SK-N-MC (cell line): ENCODE measurements around the gene C12orf43.

Source experiments
- DNase-seq: peaks from one replicate; pipeline ENCODE4 v3.0.0-alpha.2; 2011; ENCODE audit warnings: low read depth, low spot score
- H3K27ac ChIP-seq: fragments of 200-600 bp; sonication (generic); 2 replicates; pipeline ENCODE4 v1.5.1; 2016; ENCODE audit warnings: mixed run types
- H3K36me3 ChIP-seq: fragments of 200-600 bp; sonication (generic); 2 replicates; pipeline ENCODE4 v1.6.1; 2017; ENCODE audit warnings: antibody characterized with exemption, low read length, mixed read lengths; ENCODE audit not compliant: insufficient read depth
- H3K4me3 ChIP-seq: fragments of 200-600 bp; sonication (generic); 2 replicates; pipeline ENCODE4 v1.5.1; 2016
- H3K9ac ChIP-seq: fragments of 200-600 bp; sonication (generic); 2 replicates; pipeline ENCODE4 v1.8.0; 2017; ENCODE audit warnings: mixed run types, mixed read lengths; ENCODE audit not compliant: insufficient read length
- H3K9me3 ChIP-seq: fragments of 200-600 bp; sonication (generic); 2 replicates; pipeline ENCODE4 v1.6.1; 2017; ENCODE audit warnings: low read depth, mild to moderate bottlenecking, antibody characterized with exemption, low read length, moderate library complexity, mixed read lengths
- EZH2 ChIP-seq: fragments of 200-600 bp; sonication (generic); IDR thresholded peaks from one replicate; pipeline ENCODE4 v1.6.1; 2017; ENCODE audit warnings: antibody characterized with exemption
- FOXP2 ChIP-seq: optimal IDR thresholded peaks from 2 replicates; pipeline ENCODE3; 2011; ENCODE audit warnings: mild to moderate bottlenecking, moderate library complexity; ENCODE audit not compliant: insufficient read depth; ENCODE audit errors: extremely low read length, control extremely low read depth
- POLR2AphosphoS5 ChIP-seq: IDR thresholded peaks from 2 replicates; pipeline ENCODE4 v1.6.1; 2012; ENCODE audit warnings: mild to moderate bottlenecking, low read depth, low read length, borderline replicate concordance

C12orf43 gene

GRCh38 chr12:120999191-121000120 is 16.8 kb downstream of the C12orf43 start:
- Histone ChIP-seq H3K9ac (no peak overlapping the region), H3K4me3 (no peak overlapping the region), H3K36me3 (peaks cover 14% of the 10 kb centered on the region; the same call in 1 of the 2 replicates), H3K9me3 (no peaks in the 10 kb centered on the region), H3K27ac (no peak overlapping the region)
- TF ChIP-seq EZH2, result no peak
- no peak; the same call in 1 of the 2 replicates for TF ChIP-seq POLR2AphosphoS5
- TF ChIP-seq FOXP2, result no peak
- DNase-seq, result no peak

DNA sequence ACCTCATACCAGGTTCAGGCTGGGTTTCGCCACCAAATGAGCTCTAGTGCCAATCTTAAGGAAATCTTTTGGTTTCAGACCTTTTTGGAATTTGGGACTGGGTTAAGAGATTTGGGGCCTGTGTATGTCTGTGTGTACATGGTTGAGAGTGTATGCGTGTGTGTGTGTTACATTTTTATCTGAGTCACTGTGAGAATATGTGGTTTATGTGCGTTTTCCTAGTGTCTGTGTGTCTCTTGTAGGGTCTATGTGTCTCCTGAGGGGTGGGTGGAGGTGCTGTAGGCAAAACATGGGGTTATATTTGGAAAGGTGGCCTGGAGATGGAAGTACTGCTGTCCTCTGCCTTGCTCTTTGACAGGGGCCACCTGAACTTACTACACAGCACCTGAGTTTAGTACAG is 17.9 kb downstream of the C12orf43 start:
- no peak for DNase-seq
- Histone ChIP-seq H3K27ac (no peak overlapping the region), H3K36me3 (peaks cover 4% of the 10 kb centered on the region; the same call in 1 of the 2 replicates), H3K4me3 (no peak overlapping the region), H3K9ac (no peak overlapping the region), H3K9me3 (no peaks in the 10 kb centered on the region)
- TF ChIP-seq POLR2AphosphoS5, result no peak
- TF ChIP-seq FOXP2, result no peak
- no peak for TF ChIP-seq EZH2

DNA sequence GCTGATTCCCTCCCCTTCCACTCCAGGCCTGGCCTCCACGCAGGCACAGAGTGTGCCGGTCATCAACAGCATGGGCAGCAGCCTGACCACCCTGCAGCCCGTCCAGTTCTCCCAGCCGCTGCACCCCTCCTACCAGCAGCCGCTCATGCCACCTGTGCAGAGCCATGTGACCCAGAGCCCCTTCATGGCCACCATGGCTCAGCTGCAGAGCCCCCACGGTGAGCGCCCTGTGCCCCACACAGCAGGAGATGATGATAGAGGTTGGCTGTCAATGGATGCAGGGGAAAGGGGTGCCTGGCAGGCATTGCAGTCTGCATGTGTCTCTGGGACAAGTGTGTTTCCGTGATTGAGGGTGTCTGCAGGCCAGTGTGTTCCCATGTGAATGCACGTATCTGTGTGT is 18.8 kb downstream of the C12orf43 start:
- no peaks in the 10 kb centered on the region for H3K36me3 ChIP-seq
- DNase-seq, result no peak
- H3K9me3 ChIP-seq, result no peaks in the 10 kb centered on the region
- H3K27ac ChIP-seq, result no peak overlapping the region
- TF ChIP-seq FOXP2, result no peak
- no peak for TF ChIP-seq POLR2AphosphoS5
- TF ChIP-seq EZH2, result no peak
- no peak overlapping the region for H3K9ac ChIP-seq
- H3K4me3 ChIP-seq, result no peak overlapping the region

DNA sequence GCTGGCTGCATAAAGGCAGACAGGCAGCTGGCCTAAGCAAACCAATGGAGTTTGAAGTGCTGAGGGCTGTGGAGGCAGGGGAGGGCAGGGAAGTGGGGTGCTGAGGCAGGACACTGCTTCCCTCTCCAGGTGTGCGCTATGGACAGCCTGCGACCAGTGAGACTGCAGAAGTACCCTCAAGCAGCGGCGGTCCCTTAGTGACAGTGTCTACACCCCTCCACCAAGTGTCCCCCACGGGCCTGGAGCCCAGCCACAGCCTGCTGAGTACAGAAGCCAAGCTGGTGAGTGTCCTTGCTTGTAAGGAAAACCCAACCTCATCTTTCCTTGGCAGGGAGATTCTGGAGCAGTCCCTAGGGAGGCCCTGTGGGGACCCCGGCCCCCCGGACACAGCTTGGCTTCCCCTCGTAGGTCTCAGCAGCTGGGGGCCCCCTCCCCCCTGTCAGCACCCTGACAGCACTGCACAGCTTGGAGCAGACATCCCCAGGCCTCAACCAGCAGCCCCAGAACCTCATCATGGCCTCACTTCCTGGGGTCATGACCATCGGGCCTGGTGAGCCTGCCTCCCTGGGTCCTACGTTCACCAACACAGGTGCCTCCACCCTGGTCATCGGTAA is 20.0 kb downstream of the C12orf43 start:
- no peak for DNase-seq
- H3K9ac ChIP-seq, result no peak overlapping the region
- H3K27ac ChIP-seq, result no peak overlapping the region
- no peak overlapping the region for H3K4me3 ChIP-seq
- no peaks in the 10 kb centered on the region for H3K36me3 ChIP-seq
- TF ChIP-seq FOXP2 (no peak), EZH2 (no peak), POLR2AphosphoS5 (no peak)
- H3K9me3 ChIP-seq, result no peaks in the 10 kb centered on the region

- TF ChIP-seq POLR2AphosphoS5 (no peak), EZH2 (no peak), FOXP2 (no peak)
- Histone ChIP-seq H3K9ac (no peak overlapping the region), H3K9me3 (no peaks in the 10 kb centered on the region), H3K27ac (no peak overlapping the region), H3K36me3 (no peaks in the 10 kb centered on the region), H3K4me3 (no peak overlapping the region)
- DNase-seq, result no peak
Observed at GRCh38 chr12:120994589-120995337, 21.5 kb downstream of the C12orf43 start.

DNA sequence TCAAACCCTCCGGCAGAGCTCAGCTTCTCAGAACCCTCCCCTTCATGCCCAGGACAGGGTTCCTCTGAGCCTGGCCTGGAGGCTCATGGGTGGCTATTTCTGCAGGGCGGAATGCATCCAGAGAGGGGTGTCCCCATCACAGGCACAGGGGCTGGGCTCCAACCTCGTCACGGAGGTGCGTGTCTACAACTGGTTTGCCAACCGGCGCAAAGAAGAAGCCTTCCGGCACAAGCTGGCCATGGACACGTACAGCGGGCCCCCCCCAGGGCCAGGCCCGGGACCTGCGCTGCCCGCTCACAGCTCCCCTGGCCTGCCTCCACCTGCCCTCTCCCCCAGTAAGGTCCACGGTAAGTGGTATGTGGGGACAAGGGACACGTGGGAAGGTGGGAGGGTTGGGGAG is 22.2 kb downstream of the C12orf43 start:
- DNase-seq, result no peak
- no peaks in the 10 kb centered on the region for H3K9me3 ChIP-seq
- no peak overlapping the region for H3K27ac ChIP-seq
- no peak for TF ChIP-seq POLR2AphosphoS5
- no peak for TF ChIP-seq EZH2
- no peak for TF ChIP-seq FOXP2
- no peak overlapping the region for H3K4me3 ChIP-seq
- H3K36me3 ChIP-seq, result no peaks in the 10 kb centered on the region
- H3K9ac ChIP-seq, result no peak overlapping the region

- Histone ChIP-seq H3K4me3 (no peak overlapping the region), H3K36me3 (no peaks in the 10 kb centered on the region), H3K9ac (no peak overlapping the region), H3K27ac (no peak overlapping the region), H3K9me3 (no peaks in the 10 kb centered on the region)
- no peak for DNase-seq
- TF ChIP-seq FOXP2 (no peak), POLR2AphosphoS5 (no peak), EZH2 (no peak)
Observed at GRCh38 chr12:120993496-120993895, 22.8 kb downstream of the C12orf43 start.

DNA sequence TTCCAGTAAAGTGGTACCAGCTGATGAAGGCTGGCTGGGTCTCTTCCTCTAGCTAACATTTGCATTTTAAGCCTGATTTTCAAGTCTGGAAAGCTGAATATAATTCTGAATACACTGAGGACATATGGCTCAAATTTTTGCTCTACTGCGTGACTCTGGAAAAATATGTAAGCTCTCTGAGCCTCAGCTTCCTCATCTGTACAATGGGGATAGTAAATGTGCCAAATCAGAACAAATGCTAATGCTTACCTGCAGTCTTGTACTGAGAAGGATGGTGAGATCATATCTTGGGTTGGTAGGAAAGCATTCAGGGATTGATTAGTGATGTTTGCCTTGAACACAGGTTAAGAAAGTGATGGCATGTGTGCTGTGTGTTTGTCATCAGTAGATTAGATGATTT is 23.3 kb downstream of the C12orf43 start:
- Histone ChIP-seq H3K9ac (no peak overlapping the region), H3K4me3 (no peak overlapping the region), H3K9me3 (no peaks in the 10 kb centered on the region), H3K36me3 (no peaks in the 10 kb centered on the region), H3K27ac (no peak overlapping the region)
- no peak for TF ChIP-seq FOXP2
- TF ChIP-seq EZH2, result no peak
- no peak for TF ChIP-seq POLR2AphosphoS5
- no peak for DNase-seq
